Measurements from ENCODE around the gene SUPT3H. TPM values are rescaled to one million over a fixed set of nuclear protein-coding genes. Genes with fewer than 3 reads are reported as not detected.

Gene SUPT3H
- total and polyA plus RNA-seq, 2 of the 13 experiments (the other 11 are each of a cell fraction or from before 2014, with no cell fraction given) = 11.9 to 36.1 TPM

- DNase-seq (ENCODE audit: low spot score) (no peak), ATAC-seq (no peak), FAIRE-seq (no peak)
- WGBS (ENCODE audit: low lambda C conversion rate) = 94% methylated on average over 6 of the region's 6 CpGs
- intact Hi-C loops (cut with micrococcal nuclease; ENCODE audit: unreplicated experiment) (no loop called here), in situ Hi-C loops (cut with HindIII; ENCODE audit: extremely low pct_ligation_motif_present, low pct_unique_long_range_greater_than_20kb) (no loop called here)
- Histone ChIP-seq H3K36me3 (replicated peaks in 1 of 2; ENCODE audit: control insufficient read depth in 1 of 2, insufficient read depth in 2 of 2, low read length in 2 of 2) (no peaks in the 10 kb centered on the region), H3K4me2 (ENCODE audit: low read depth, low read length) (no peak overlapping the region), H2AFZ (ENCODE audit: low read length) (no peak overlapping the region), H4K20me1 (ENCODE audit: insufficient read depth, low read length) (no peaks in the 10 kb centered on the region), H3K27me3 (ENCODE audit: control insufficient read depth in 1 of 2, insufficient read depth in 2 of 2, low read length in 2 of 2) (no peaks in the 10 kb centered on the region), H3K27ac (ENCODE audit: extremely low read length, insufficient read depth, low read length) (no peak overlapping the region), H3K9ac (ENCODE audit: insufficient read depth, low read depth, low read length) (no peak overlapping the region), H3K79me2 (ENCODE audit: insufficient read depth, low read length) (no peaks in the 10 kb centered on the region), H3K9me3 (ENCODE audit: low read length) (no peaks in the 10 kb centered on the region), H3K4me1 (ENCODE audit: insufficient read depth, low read length) (peaks cover 10% of the 10 kb centered on the region), H3K4me3 (replicated peaks in 1 of 3; ENCODE audit: insufficient read depth in 1 of 3, low read depth in 2 of 3, low read length in 3 of 3) (no peak overlapping the region)
- no peak for TF ChIP-seq THRA (CRISPR knock-in tag; IDR thresholded peaks at IDR 0.05; ENCODE audit: borderline replicate concordance)
- no peak for TF ChIP-seq ZNF460 (CRISPR knock-in tag; IDR thresholded peaks at IDR 0.05; ENCODE audit: borderline replicate concordance)
- TF ChIP-seq ZFP1 (CRISPR knock-in tag; IDR thresholded peaks at IDR 0.05) = no peak
- TF ChIP-seq ZNF275 (CRISPR knock-in tag; IDR thresholded peaks at IDR 0.05; ENCODE audit: borderline replicate concordance) = no peak
- no peak for TF ChIP-seq ZNF503 (CRISPR knock-in tag; IDR thresholded peaks at IDR 0.05)
- TF ChIP-seq ZNF557 (CRISPR knock-in tag; IDR thresholded peaks at IDR 0.05) = no peak
- TF ChIP-seq ZNF615 (CRISPR knock-in tag; IDR thresholded peaks at IDR 0.05; ENCODE audit: borderline replicate concordance) = no peak
- no peak for TF ChIP-seq CEBPB (IDR thresholded peaks at IDR 0.05; ENCODE audit: borderline replicate concordance, low read depth, low read length)
- TF ChIP-seq ATF5 (CRISPR knock-in tag; IDR thresholded peaks at IDR 0.05; ENCODE audit: low read depth) = no peak
- no peak for TF ChIP-seq IKZF4 (CRISPR knock-in tag; IDR thresholded peaks at IDR 0.05; ENCODE audit: borderline replicate concordance, low read depth, not compliant biosample characterization)
- no peak for TF ChIP-seq ETS1 (CRISPR knock-in tag; IDR thresholded peaks at IDR 0.05)
- no peak for TF ChIP-seq ZNF225 (CRISPR knock-in tag; IDR thresholded peaks at IDR 0.05)
- no TSS peak for BruUV-seq (replicated peaks)
- ChIA-PET CTCF (ENCODE audit: low intra/inter-chr PET ratio, low total read pairs) (no interaction called here), POLR2A (interaction anchor here (0.6 kb wide), 1 partner anchor 28 kb away, joined by 3 read pairs; no protein-coding TSS in a partner anchor)
Observed at GRCh38 chr6:45253453-45253852, 124.3 kb downstream of the SUPT3H start.

Measured in HepG2 (cell line).